Astrocyte of the hippocampus (primary cell): Measurements from ENCODE around the gene ABHD16A.

Experiments used
- DNase-seq: peaks from one replicate; pipeline ENCODE4 v3.0.0; 2011; ENCODE audit warnings: low read depth, low spot score

Gene ABHD16A

DNA sequence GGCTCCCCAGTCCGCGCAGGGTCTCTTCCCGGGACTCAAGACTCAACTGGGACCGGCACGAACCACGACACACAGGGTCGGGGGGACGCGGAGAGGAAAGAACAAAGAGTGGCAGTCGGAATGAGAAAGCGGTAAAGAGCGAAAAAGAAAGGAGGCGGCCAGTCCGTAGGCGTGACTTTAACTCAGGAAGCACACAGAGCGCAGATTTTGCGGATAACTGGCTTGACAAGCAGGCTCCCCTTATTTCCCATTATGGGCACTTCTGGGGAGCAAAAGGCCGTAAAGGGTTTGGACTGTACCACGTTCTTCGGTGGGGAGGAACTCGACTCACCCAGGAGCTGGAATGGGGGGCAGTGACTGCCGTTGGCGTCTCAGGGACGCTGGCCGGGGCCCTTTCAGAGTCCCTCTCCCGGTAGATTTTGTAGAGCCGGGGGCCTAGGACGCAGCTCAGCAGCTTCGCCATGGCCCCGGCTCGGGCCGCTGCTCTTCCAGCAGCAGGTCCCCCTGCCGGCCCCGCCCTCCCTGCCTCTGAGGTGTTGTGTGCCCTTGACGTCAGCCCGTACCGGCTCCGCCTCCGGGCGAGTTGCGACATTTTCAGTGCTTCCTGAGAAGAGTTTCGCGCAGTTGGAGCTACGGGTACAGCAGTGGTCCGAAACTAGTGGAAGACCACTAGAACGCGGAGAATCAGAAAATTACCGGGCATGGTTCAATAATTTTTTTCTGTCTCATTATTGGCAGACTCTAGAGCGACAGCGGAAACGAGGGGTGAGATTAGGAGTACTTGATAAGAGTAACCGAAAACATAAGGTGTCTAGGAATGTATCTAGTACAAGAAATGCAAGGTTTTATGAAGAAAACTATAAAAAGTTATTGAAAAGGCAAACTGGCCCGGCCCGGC lies at the start of gene ABHD16A:
TSS of gene ABHD16A (minus strand) at position 506 of the 898 bp plus-strand sequence. CDS start at position 463, 43 bp downstream.
- DNase-seq: peak; percentile 99

DNA sequence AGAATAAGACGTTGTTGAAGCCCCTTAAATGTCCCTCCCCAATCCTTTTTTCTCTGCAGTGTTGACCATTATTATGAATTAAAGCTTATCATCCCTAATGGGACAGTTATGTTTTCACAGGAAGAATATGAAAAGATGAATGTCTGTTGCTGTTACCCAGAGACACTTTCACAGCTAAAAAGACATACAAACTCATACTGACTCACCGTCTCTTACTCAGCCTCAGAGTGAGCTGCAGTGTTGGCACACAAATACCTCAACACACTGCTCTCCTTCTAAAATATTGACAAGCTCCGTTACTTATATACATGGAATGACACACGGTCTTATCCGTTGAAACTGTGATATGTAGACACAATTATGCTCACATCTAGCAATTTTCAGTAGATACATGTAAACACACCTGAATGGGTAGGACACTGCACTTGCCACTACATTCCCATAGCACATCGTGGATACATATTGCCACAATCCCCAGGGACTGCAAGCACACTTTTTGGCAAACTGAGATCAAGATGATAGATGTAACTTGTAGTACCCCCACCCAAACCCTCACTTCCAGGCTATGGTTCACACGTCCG lies 49.7 kb upstream of the ABHD16A start:
- peak; percentile 65 for DNase-seq

DNA sequence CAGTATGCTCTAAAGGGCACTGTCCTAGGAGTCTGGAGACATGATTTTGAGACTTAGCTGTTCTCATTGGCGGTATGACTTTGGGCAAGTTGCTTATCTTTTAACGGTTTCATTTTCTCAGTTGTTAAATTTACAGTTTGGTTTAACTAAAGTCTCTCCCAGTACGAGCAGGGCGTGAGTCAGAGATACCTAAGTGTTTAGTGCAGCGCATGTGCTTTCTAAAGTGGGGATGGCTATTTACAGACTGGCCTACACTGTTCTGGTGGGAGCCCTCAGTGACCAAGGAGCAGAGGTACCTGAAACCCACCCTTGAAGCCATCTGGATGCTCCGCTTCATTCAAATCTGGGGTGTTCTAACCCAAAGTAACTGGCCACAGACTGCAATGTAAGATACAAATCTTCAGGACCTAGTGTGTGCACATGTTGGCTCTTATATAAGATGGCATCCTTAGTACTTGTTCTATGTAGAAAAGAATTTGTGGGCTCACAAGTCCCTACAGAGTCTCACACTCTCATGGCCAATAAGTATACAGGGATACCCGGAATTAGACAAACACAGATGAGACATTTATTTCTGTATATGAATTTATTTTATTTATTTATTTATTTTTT lies 47.4 kb upstream of the ABHD16A start:
- peak; percentile 43 for DNase-seq

DNA sequence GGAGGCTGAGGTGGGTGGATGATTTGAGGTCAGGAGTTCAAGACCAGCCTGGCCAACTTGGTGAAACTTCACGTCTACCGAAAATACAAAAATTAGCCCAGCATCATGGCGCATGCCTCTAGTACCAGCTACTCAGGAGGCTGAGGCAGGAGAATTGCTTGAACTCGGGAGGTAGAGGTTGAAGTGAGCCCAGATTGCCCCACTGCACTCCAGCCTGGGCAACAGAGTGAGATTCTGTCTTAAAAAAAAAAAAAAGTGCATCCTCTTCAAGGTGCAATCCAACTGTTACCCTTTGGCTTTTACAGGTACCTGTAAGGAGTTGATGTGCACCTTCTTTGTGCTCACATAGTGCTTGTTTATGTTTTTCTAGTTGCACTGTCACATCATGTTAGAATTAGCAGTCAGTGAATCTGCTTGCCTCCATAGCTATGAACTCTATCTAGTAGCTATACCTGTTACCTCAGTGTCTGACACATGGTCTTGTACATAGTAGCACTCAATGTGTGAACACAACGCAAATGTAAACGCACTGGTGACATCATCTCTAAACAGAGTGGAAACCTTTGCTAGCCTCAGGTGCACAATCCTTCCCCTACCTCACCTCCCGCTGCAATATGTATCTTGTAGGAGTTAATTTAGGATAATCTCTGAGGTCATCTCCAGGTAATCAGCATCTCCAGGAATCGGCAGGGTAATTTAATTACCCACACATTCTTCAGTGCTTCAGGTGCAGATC lies 46.3 kb upstream of the ABHD16A start:
- DNase-seq: no peak

GRCh38 chr6:31744422-31744821 lies 41.3 kb upstream of the ABHD16A start:
- no peak for DNase-seq

DNA sequence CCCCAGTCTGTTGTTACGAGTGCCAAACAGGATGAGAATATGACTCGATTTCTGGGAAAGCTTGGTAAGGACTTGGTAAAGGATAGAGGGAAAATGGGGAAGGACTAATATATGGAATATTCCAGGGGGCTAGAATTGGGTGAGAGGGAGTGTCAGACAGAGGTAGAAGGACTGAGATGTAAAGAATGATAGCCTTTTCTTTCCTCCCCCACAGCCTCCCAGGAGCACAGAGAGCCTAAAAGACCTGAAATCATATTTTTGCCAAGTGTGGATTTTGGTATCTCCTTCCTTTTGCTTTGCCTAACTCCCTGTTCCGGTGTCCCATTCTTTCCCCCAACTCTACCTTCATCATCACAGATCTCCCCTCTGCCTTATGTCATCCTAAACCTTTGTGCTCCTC lies 39.8 kb upstream of the ABHD16A start:
- DNase-seq: no peak

DNA sequence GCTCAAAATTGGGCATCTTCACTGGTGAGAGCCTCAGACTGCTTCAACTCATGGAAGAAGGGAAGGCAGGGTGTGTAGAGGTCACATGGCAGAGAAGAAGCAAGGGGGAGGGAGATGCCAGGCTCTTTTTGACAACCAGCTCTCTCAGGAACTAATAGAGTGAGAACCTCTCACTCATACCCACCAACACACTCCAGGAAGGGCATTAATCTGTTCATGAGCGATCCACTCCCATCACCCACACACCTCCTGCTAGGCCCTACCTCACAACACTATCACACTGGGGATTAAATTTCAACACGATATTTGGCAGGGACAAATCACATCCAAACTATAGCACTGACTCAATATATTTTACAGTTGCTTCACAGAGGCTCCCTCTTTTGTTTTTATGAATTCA lies 38.7 kb upstream of the ABHD16A start:
- DNase-seq: no peak

DNA sequence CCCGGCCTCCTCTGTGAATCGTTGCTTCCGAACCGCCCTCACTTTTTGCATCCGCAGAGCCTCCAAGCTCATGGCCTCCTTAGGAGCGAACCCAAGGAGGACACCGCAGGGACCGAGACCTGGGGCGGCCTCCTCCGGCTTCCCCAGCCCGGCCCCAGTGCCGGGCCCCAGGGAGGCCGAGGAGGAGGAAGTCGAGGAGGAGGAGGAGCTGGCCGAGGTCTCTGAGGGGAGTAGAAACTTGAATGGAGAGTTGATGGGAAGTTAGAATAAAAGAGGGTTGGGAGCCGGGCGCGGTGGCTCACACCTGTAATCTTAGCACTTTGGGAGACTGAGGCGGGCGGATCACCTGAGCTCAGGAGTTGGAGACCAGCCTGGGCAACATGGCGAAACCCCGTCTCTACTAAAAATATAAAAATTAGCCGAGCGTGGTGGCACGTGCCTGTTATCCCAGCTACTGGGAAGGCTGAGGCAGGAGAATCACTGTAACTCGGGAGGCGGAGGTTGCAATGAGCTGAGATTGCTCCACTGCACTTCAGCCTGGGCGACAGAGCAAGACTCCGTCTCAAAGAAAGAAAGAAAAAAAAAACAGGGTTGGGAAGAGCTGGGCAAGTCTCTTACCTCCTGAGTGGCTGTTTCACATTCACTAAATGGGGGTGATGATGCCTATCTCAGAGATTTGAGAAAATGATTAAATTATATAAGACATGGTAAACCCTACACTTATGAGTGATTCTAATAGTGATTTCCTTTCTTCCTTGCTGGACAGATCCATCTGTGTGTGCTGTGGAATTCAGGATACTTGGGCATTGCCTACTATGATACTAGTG lies 37.5 kb upstream of the ABHD16A start:
- DNase-seq: no peak

- DNase-seq: peak; percentile 100
Measured at GRCh38 chr6:31739639-31740396, 36.7 kb upstream of the ABHD16A start, which contains the start of gene MSH5. MSH5 (plus strand) TSS chr6:31740005; CDS start chr6:31740467, 462 bp downstream.

DNA sequence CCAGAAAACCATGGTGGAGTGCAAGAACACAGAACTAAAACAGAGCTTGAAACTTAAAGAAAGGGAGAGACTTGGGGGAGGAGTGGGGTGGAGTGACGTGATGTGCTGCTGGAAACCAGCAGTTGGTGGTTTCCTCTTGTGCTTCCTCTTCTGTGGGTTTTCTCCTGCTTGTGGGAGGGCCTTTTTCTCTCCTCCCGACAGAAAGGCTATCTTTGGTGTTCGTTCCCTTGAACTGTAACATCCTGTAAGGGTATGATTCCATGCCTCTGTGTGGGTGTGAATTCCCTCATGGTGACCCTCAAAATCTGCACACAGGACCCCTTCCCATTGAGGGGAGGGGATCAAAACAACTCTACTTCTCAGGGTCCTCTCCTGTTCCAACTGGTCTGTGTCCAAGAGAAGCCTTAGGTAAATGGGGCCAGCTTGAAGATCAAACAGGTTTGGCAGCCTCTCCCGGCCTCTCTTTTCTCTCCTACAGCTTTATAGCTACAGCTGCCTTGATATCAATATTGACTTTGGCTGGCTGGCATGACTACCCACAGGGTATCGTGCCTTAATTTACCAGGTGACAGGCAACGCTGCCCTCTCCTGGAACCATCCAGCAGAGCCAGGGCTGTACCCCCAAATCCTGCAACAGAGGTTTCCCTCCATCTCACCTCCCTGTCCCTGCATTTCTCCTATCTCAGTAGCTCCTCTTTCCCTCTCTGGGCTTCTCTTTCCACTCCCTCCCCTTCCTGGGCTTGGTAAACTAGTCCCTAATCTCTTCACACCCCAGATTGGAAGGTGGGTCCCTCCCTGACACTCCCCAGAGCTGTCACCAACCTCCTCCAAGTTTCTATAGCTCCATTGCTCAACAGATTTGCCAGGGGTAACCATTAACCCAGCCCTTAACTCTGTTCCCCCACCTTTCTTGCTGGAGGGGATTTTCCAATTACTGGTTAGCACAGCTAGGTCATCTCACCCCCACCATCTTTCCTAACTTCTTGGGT lies 35.2 kb upstream of the ABHD16A start:
- DNase-seq: peak; percentile 75

- no peak for DNase-seq
Measured at GRCh38 chr6:31737315-31737990, 34.3 kb upstream of the ABHD16A start.

GRCh38 chr6:31736768-31737314 lies 33.7 kb upstream of the ABHD16A start:
- DNase-seq: no peak

DNA sequence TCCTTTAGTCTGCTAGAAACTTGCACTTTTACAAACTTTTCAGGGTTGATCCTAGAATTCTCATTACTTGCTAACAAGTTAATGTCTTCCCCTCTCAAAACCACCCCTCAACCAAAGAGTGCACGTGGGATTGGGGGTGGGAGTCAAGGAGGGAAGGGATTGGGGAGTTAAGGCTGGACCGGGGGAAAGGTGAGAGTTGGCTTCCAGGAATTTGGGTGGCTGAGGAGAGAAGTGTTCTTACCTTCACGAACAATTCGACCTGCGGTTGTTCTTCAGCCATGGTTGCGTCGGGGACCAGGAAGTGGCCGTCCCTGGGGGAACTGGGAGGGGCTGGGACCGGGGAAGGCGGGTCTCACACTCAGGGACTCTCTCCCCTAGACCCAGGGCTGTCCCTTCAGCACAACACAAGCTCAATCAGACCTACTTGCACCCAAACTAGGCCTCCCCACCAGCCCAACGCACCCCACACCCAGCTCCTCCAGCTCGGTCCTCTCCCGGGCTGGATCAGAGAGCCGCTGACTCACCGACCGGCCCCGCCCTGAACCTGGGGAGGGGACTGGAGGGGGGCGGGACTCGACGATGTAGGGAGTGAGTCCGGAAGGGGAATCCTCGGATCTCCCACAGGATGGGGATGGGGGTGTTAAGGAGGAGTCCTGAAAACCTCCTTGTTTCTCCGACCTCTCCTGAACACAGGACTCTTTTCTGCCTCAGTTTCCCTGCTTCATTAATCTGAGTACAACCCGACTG lies 33.1 kb upstream of the ABHD16A start, which contains the start of gene CLIC1:
TSS of gene CLIC1 (minus strand) at position 510 of the 747 bp plus-strand sequence. CDS start at position 280, 230 bp downstream.
- peak; percentile 92 for DNase-seq

GRCh38 chr6:31734821-31735406 lies 31.8 kb upstream of the ABHD16A start:
- peak; percentile 78 for DNase-seq

DNA sequence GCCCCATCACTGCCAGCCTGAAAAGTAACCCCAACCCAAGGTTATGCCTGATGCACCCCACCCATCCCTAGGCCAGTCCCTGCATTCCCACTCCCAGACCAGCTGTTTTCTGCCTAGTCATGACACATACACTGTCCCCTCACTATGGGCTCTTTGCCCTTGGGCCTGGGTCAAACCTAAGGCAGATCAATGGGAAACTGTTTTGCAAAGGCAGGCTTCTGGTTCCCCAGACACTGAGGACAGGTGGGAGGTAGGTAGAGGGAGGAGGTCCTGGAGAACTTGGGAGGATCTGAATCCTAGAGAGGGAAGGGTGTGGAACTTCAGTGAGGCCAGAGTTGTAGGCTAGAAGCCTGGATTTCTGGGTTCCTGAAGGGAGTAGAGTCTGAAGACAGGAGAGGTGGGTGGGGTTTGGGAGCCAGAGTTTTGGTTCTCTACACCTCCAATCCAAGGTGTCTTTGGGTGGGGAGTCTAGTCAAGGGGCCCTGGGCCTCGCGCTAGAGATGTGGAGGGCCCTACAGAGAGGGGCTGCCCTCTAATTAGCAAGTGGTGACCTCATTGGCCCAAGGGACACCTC lies 31.2 kb upstream of the ABHD16A start:
- DNase-seq: no peak

- DNase-seq: no peak
Measured at GRCh38 chr6:31733734-31734133, 30.6 kb upstream of the ABHD16A start.
